Measurements from ENCODE around the gene AUP1. TPM values are rescaled to one million over a fixed set of nuclear protein-coding genes. Genes with fewer than 3 reads are reported as not detected.

Gene AUP1
- total and polyA plus RNA-seq, 9 of the 15 experiments (the other 6 are each of a cell fraction or from before 2014, with no cell fraction given): 70.7 to 245 (median 165) TPM

GRCh38 chr2:74512744-74513604, 16.5 kb downstream of the AUP1 start (continued):
- TF ChIP-seq ZNF766 (CRISPR knock-in tag; conservative IDR thresholded peaks at IDR 0.05): no peak

DNA sequence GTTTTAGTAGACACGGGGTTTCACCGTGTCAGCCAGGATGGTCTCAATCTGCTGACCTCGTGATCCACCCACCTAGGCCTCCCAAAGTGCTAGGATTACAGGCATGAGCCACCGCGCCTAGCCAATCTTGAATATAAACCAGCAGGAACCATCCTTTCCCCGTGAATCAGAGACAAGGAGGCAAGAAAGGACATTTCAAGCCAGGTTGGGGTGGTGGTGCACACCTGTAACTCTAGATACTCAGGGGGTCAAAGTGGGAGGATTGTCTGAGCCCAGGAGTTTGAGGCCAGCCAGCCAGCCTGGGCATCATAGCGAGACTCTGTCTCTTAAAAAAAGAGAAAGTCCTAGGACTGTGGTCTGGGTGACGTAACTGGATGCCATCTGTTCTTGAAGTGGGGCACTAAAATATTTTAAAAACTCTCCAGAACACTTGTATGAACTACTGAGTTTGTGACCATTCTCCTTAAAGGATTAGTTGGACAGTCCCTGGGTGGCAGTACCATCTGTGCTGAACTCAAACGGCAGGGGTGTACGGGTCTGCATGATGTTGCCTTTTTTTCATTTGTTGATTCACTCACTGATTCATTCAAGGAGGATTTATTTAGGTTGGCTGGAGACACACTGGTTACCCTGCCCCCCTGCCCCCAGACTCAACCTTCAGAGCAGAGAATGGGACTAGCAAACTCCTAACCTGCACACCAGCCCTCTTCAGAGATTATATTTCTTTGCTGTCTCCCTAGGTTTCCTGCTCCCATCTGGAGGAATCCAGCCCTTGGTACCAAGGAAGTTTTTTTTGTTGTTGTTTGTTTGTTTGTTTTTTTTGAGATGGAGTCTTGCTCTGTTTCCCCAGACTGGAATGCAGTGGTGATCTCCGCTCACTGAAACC, 18.2 kb downstream of the AUP1 start:
- 51% methylated on average over 11 of the region's 11 CpGs for WGBS (ENCODE audit: insufficient coverage, low coverage, missing lambda C conversion rate)
- FAIRE-seq (no peak), DNase-seq (ENCODE audit: extremely low read depth in 1 of 4, low spot score in 3 of 4) (no peak), ATAC-seq (no peak)
- Histone ChIP-seq H3K9me1 (ENCODE audit: control insufficient read depth, insufficient read depth, low read length) (no peaks in the 10 kb centered on the region), H4K20me1 (replicated peaks; ENCODE audit: control insufficient read depth, insufficient read depth, low read length) (no peaks in the 10 kb centered on the region), H3K36me3 (ENCODE audit: control insufficient read depth, insufficient read depth, low read length) (no peaks in the 10 kb centered on the region), H3K9me3 (replicated peaks; ENCODE audit: control insufficient read depth, insufficient read depth, low read depth, low read length) (no peaks in the 10 kb centered on the region), H2AFZ (ENCODE audit: low read depth, low read length) (no peak overlapping the region), H3K4me2 (ENCODE audit: insufficient read depth, low read length) (no peak overlapping the region), H3K27me3 (ENCODE audit: control insufficient read depth in 2 of 2, insufficient read depth in 2 of 2, low read length in 2 of 2) (no peaks in the 10 kb centered on the region), H3K4me1 (replicated peaks in 1 of 2; ENCODE audit: control insufficient read depth in 2 of 2, insufficient read depth in 2 of 2, low read length in 2 of 2) (peaks cover 17 to 44% of the 10 kb centered on the region in 2 experiments; a peak in 4 of 5 replicates), H3K9ac (ENCODE audit: insufficient read depth in 1 of 2, low read depth in 2 of 2, low read length in 2 of 2) (no peak overlapping the region), H3K4me3 (no peak overlapping the region), H3K79me2 (ENCODE audit: control insufficient read depth, insufficient read depth, low read length) (peaks cover 9% of the 10 kb centered on the region), H3K27ac (ENCODE audit: extremely low read depth, low read depth, low read length) (no peak overlapping the region)
- intact Hi-C loops (cut with micrococcal nuclease) (no loop called here), in situ Hi-C loops (cut with MboI) (no loop called here)
- POLR2A ChIA-PET: interaction anchor here (0.7 to 3.3 kb wide), 3 partner anchors 9 to 19 kb away, joined by 5 to 17 read pairs (median 12); partner anchors contain the start of genes AUP1 and HTRA2
- CTCF ChIA-PET (ENCODE audit: low intra/inter-chr PET ratio): no interaction called here
- no TSS peak for BruUV-seq (replicated peaks)
- TF ChIP-seq ZBTB49 (CRISPR knock-in tag; IDR thresholded peaks at IDR 0.05; ENCODE audit: borderline replicate concordance): no peak
- TF ChIP-seq EGR1 (conservative IDR thresholded peaks at IDR 0.05): peak; percentile 17; the same call in 1 of the 2 replicates
- no peak for TF ChIP-seq CGGBP1 (CRISPR knock-in tag; IDR thresholded peaks at IDR 0.05)
- no peak for TF ChIP-seq ZC3H11A (IDR thresholded peaks at IDR 0.05; ENCODE audit: low read depth, low read length)
- TF ChIP-seq ZNF407 (IDR thresholded peaks at IDR 0.05; ENCODE audit: low read depth): no peak

Measured in K562 (cell line).